GM12865 (cell line): Measurements from ENCODE around the gene IL1RAPL2.

Experiments used
- DNase-seq: peaks from one replicate; pipeline ENCODE4 v3.0.0; 2010; ENCODE audit warnings: low read depth
- H3K4me3 ChIP-seq: 2 replicates; pipeline ENCODE4 v1.5.1; 2011; ENCODE audit warnings: mild to moderate bottlenecking, low read depth, low read length, control low read depth
- CTCF ChIP-seq: IDR thresholded peaks from 2 replicates; pipeline ENCODE4 v1.5.1; 2011; ENCODE audit warnings: low read length, control low read depth, low read depth, inconsistent platforms; ENCODE audit not compliant: insufficient read depth; ENCODE audit errors: missing control alignments

Gene IL1RAPL2

GRCh38 chrX:105265093-105265492 lies 699.1 kb downstream of the IL1RAPL2 start:
- TF ChIP-seq CTCF = no peak
- no peak for DNase-seq
- no peak overlapping the region for H3K4me3 ChIP-seq

GRCh38 chrX:105266456-105266855 lies 700.5 kb downstream of the IL1RAPL2 start:
- no peak overlapping the region for H3K4me3 ChIP-seq
- DNase-seq = no peak
- TF ChIP-seq CTCF = no peak

GRCh38 chrX:105267167-105267566 lies 701.2 kb downstream of the IL1RAPL2 start:
- no peak for DNase-seq
- no peak overlapping the region for H3K4me3 ChIP-seq
- TF ChIP-seq CTCF = no peak

GRCh38 chrX:105269386-105269785 lies 703.4 kb downstream of the IL1RAPL2 start:
- TF ChIP-seq CTCF = no peak
- no peak for DNase-seq
- H3K4me3 ChIP-seq = no peak overlapping the region

GRCh38 chrX:105273326-105273725 lies 707.3 kb downstream of the IL1RAPL2 start:
- no peak for DNase-seq
- no peak for TF ChIP-seq CTCF
- no peak overlapping the region for H3K4me3 ChIP-seq

GRCh38 chrX:105274091-105274490 lies 708.1 kb downstream of the IL1RAPL2 start:
- no peak for TF ChIP-seq CTCF
- no peak for DNase-seq
- no peak overlapping the region for H3K4me3 ChIP-seq

GRCh38 chrX:105277132-105277531 lies 711.1 kb downstream of the IL1RAPL2 start:
- TF ChIP-seq CTCF = no peak
- H3K4me3 ChIP-seq = no peak overlapping the region
- no peak for DNase-seq
